GM12878 (cell line): ENCODE data around the gene MICA. TPM values are rescaled to one million over a fixed set of nuclear protein-coding genes. Genes with fewer than 3 reads are reported as not detected.

ENCODE experiments used
- ATAC-seq: fragments of 200-7000 bp; cut with Tn5 transposase; 3 replicates; pipeline ENCODE4 v1.9.1; 2020; ENCODE audit warnings: mild to moderate bottlenecking, moderate library complexity
- BruUV-seq: library from RNA; stranded (reverse); fragments of 400-500 nt; replicated peaks from 2 replicates; lab custom pipeline; 2021; lab: Mats Ljungman, UMichigan
- CTCF ChIA-PET: fragments of 300-600 bp; sonication (Branson Sonifier 250); formaldehyde crosslinking; extraction: SDS; loops from one replicate; lab custom pipeline; 2021; ENCODE audit warnings: inconsistent platforms; lab: Yijun Ruan, JAX
- POLR2A ChIA-PET: fragments of 350-600 bp; formaldehyde crosslinking; extraction: SDS; loops from one replicate; lab custom pipeline; 2021; ENCODE audit warnings: inconsistent platforms; lab: Charles Lee
- RAD21 ChIA-PET: fragments of 300-600 bp; sonication (Branson Sonifier 250); formaldehyde crosslinking; loops from one replicate; lab custom pipeline; 2023; ENCODE audit warnings: antibody characterized with exemption; ENCODE audit not compliant: unreplicated experiment; lab: Charles Lee
- SMC1A ChIA-PET: fragments of 300-600 bp; sonication (Branson Sonifier 250); formaldehyde crosslinking; loops from one replicate; lab custom pipeline; 2023; ENCODE audit not compliant: unreplicated experiment, uncharacterized antibody; lab: Charles Lee
- DNase-seq: peaks from one replicate; pipeline ENCODE4 v3.0.0-alpha.2; 2011; ENCODE audit warnings: low read depth, low spot score
- FAIRE-seq: peaks from 3 replicates; lab custom pipeline; 2011; peaks lifted over from hg19 to GRCh38; lab: Jason Lieb, UNC
- H2AFZ ChIP-seq: 2 replicates; pipeline ENCODE4 v1.6.0; 2011; ENCODE audit warnings: low read depth, low read length, control low read depth; ENCODE audit not compliant: control insufficient read depth
- H3K27ac ChIP-seq: 2 replicates; pipeline ENCODE4 v1.5.1; 2011; ENCODE audit warnings: control low read depth; ENCODE audit not compliant: control insufficient read depth, insufficient read depth
- H3K27me3 ChIP-seq, 2 experiments: replicated peaks in 1 of 2; 2 replicates each; pipeline versions ENCODE4 v1.6.0 to v1.6.1; 2011; ENCODE audit warnings: low read length in 1 of 2; ENCODE audit not compliant: control insufficient read depth in 2 of 2, insufficient read depth in 2 of 2
- H3K36me3 ChIP-seq, 2 experiments: 2 replicates each; pipeline ENCODE4 v1.5.1; 2011; ENCODE audit warnings: low read length in 1 of 2; ENCODE audit not compliant: control insufficient read depth in 2 of 2, insufficient read depth in 2 of 2
- H3K4me1 ChIP-seq: 2 replicates; pipeline ENCODE4 v1.6.1; 2011; ENCODE audit warnings: mild to moderate bottlenecking, low read length, moderate library complexity, mixed read lengths; ENCODE audit not compliant: control insufficient read depth, insufficient read depth
- H3K4me2 ChIP-seq: 2 replicates; pipeline ENCODE4 v1.6.0; 2011; ENCODE audit warnings: control low read depth; ENCODE audit not compliant: control insufficient read depth, insufficient read depth
- H3K4me3 ChIP-seq: fragments of 200-600 bp; sonication (generic); 2 replicates; pipeline ENCODE4 v1.5.1; 2016
- H3K79me2 ChIP-seq: 2 replicates; pipeline ENCODE4 v1.6.0; 2011; ENCODE audit warnings: low read length; ENCODE audit not compliant: control insufficient read depth, insufficient read depth
- H3K9ac ChIP-seq: 2 replicates; pipeline ENCODE4 v1.8.0; 2011; ENCODE audit warnings: low read length, control low read depth, mixed read lengths; ENCODE audit not compliant: control insufficient read depth, insufficient read depth
- H3K9me3 ChIP-seq: replicated peaks from 3 replicates; pipeline ENCODE4 v1.5.1; 2011; ENCODE audit warnings: mild to moderate bottlenecking, low read length; ENCODE audit not compliant: control insufficient read depth, insufficient read depth
- H4K20me1 ChIP-seq: 2 replicates; pipeline ENCODE4 v1.6.0; 2011; ENCODE audit not compliant: control insufficient read depth, insufficient read depth
- CEBPZ ChIP-seq: fragments of 150-350 bp; IDR thresholded peaks from 2 replicates; pipeline ENCODE4 v1.6.1; 2016; ENCODE audit warnings: low read depth, low read length
- IRF5 ChIP-seq: fragments of 450-650 bp; IDR thresholded peaks from 2 replicates; pipeline ENCODE4 v1.6.1; 2017; ENCODE audit warnings: borderline replicate concordance
- JUND ChIP-seq: IDR thresholded peaks from 2 replicates; pipeline ENCODE4 v1.6.1; 2012; ENCODE audit warnings: low read depth, mild to moderate bottlenecking, low read length, improper control_type of control experiment, moderate library complexity
- POU2F2 ChIP-seq: IDR thresholded peaks from 3 replicates; pipeline ENCODE4 v1.6.1; 2011; ENCODE audit warnings: low read depth, mild to moderate bottlenecking, low read length, borderline replicate concordance
- SIN3A ChIP-seq: IDR thresholded peaks from 2 replicates; pipeline ENCODE4 v1.6.1; 2012; ENCODE audit warnings: low read depth, low read length, improper control_type of control experiment
- SMAD5 ChIP-seq: IDR thresholded peaks from 2 replicates; pipeline ENCODE4 v1.6.1; 2016; ENCODE audit warnings: antibody characterized with exemption, low read depth
- STAT3 ChIP-seq: IDR thresholded peaks from 2 replicates; pipeline ENCODE4 v1.6.1; 2011; ENCODE audit warnings: low read depth, low read length, improper control_type of control experiment
- TAF1 ChIP-seq: IDR thresholded peaks from 2 replicates; pipeline ENCODE4 v1.6.1; 2011; ENCODE audit warnings: mild to moderate bottlenecking, low read depth, low read length, borderline replicate concordance
- TARDBP ChIP-seq: IDR thresholded peaks from 2 replicates; pipeline ENCODE4 v1.6.1; 2016; ENCODE audit warnings: borderline replicate concordance
- YBX1 ChIP-seq: fragments of 450-650 bp; IDR thresholded peaks from 2 replicates; pipeline ENCODE4 v1.6.1; 2016; ENCODE audit warnings: antibody characterized with exemption
- WGBS: methylation state at CpG from one replicate; pipeline ENCODE4 v1.1.6; 2016; ENCODE audit warnings: low lambda C conversion rate; ENCODE audit not compliant: insufficient replicate concordance, insufficient coverage; ENCODE audit errors: missing lambda C conversion rate; 5-methylcytosine and 5-hydroxymethylcytosine counted together
- in situ Hi-C: fragments of 300-500 bp; cut with MboI; formaldehyde crosslinking; loops from 9 replicates; pipeline ENCODE4 v1.14.3; 2018; ENCODE audit warnings: mixed read lengths
- intact Hi-C: fragments of 100-400 bp; cut with micrococcal nuclease; formaldehyde crosslinking; loops from one replicate; pipeline ENCODE4 v1.14.2; 2022; ENCODE audit not compliant: unreplicated experiment
- polyA plus RNA-seq, 11 experiments: library from polyadenylated mRNA; depleted of rRNA in 4 of 11; unstranded in 6 of 11; stranded (reverse) in 5 of 11; fragments of >200 nt; fragmentation: Nextera tagmentation in 4 of 11; fragmentation: Illumina TruSeq in 1 of 11; extraction: Ambion mirVana in 4 of 11; extraction: Trizol in 1 of 11; gene quantifications; 1 replicate in 1 of 11; 2 replicates in 10 of 11; pipeline versions ENCODE4 v1.2.1 to v1.2.3, GENCODE V29; 2011 to 2016; ENCODE audit warnings: inconsistent platforms in 2 of 11, missing spikeins in 2 of 11, low read depth in 1 of 11
- total RNA-seq, 4 experiments: library from RNA; depleted of rRNA in 3 of 4; stranded (reverse); fragments of >200 nt in 3 of 4; fragmentation: Illumina TruSeq in 1 of 4; extraction: Trizol in 1 of 4; gene quantifications; 2 replicates each; pipeline versions ENCODE4 v1.2.1 to v1.2.3, GENCODE V29; 2013 to 2021
- TF ChIP-seq, protein P1 (sequence below): fragments of 450-650 bp; IDR thresholded peaks from 2 replicates; pipeline ENCODE4 v1.6.1; 2014; ENCODE audit warnings: mild to moderate bottlenecking
- TF ChIP-seq, protein P2 (sequence below): fragments of 450-650 bp; IDR thresholded peaks from 2 replicates; pipeline ENCODE4 v1.6.1; 2017; ENCODE audit warnings: low read depth, mild to moderate bottlenecking, moderate library complexity

MICA gene
- total and polyA plus RNA-seq, 10 of the 15 experiments (the other 5 are each of a cell fraction or from before 2014, with no cell fraction given) = 3.6 to 10.5 (median 6.9) TPM

DNA sequence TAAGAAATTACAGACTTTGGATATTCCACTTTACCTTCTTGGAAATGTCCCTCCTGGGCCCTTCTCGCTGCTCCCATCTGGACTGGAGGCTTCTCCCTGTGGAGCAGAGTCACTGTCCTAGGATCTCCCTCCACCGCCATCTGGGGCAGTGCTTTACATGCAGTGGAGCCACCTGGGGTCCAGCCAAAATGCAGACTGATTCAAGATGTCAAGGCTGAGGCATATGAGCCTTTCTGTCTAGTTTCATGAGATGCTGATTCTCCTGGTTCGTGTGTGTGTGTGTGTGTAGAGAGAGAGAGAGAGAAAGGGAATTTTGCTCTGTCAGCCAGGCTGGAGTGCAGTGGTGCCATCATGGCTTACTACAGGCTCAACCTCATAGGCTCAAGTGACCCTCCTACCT, 14.9 kb downstream of the MICA start:
- H4K20me1 ChIP-seq = no peaks in the 10 kb centered on the region
- ATAC-seq = no peak
- no peaks in the 10 kb centered on the region for H3K79me2 ChIP-seq
- no peak for DNase-seq
- POLR2A ChIA-PET = interaction anchor here (0.7 kb wide), 1 partner anchor 970 kb away, joined by 4 read pairs; no protein-coding TSS in a partner anchor
- SMC1A ChIA-PET = no interaction called here
- no peaks in the 10 kb centered on the region for H3K4me1 ChIP-seq
- H3K9ac ChIP-seq = no peak overlapping the region
- BruUV-seq = no TSS peak
- no peak overlapping the region for H2AFZ ChIP-seq
- no peak for TF ChIP-seq IRF5
- no peak for TF ChIP-seq STAT3
- no peak for TF ChIP-seq YBX1
- no peak for TF ChIP-seq TAF1
- TF ChIP-seq SMAD5 = no peak
- TF ChIP-seq, protein P1, sequence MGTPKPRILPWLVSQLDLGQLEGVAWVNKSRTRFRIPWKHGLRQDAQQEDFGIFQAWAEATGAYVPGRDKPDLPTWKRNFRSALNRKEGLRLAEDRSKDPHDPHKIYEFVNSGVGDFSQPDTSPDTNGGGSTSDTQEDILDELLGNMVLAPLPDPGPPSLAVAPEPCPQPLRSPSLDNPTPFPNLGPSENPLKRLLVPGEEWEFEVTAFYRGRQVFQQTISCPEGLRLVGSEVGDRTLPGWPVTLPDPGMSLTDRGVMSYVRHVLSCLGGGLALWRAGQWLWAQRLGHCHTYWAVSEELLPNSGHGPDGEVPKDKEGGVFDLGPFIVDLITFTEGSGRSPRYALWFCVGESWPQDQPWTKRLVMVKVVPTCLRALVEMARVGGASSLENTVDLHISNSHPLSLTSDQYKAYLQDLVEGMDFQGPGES = no peak
- no peak for TF ChIP-seq CEBPZ
- no peak for TF ChIP-seq TARDBP
- no peak for TF ChIP-seq POU2F2
- no peak for TF ChIP-seq SIN3A
- TF ChIP-seq, protein P2, sequence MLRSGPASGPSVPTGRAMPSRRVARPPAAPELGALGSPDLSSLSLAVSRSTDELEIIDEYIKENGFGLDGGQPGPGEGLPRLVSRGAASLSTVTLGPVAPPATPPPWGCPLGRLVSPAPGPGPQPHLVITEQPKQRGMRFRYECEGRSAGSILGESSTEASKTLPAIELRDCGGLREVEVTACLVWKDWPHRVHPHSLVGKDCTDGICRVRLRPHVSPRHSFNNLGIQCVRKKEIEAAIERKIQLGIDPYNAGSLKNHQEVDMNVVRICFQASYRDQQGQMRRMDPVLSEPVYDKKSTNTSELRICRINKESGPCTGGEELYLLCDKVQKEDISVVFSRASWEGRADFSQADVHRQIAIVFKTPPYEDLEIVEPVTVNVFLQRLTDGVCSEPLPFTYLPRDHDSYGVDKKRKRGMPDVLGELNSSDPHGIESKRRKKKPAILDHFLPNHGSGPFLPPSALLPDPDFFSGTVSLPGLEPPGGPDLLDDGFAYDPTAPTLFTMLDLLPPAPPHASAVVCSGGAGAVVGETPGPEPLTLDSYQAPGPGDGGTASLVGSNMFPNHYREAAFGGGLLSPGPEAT = no peak
- TF ChIP-seq JUND = no peak
- no peaks in the 10 kb centered on the region for H3K27me3 ChIP-seq
- CTCF ChIA-PET = no interaction called here
- in situ Hi-C loops = no loop called here
- intact Hi-C loops = no loop called here
- H3K9me3 ChIP-seq = no peaks in the 10 kb centered on the region; the same call in 2 of the 3 replicates
- FAIRE-seq = no peak
- H3K27ac ChIP-seq = no peak overlapping the region
- RAD21 ChIA-PET = no interaction called here
- peaks cover 4 to 8% of the 10 kb centered on the region in 2 experiments; a peak in 3 of 4 replicates for H3K36me3 ChIP-seq
- no peak overlapping the region for H3K4me3 ChIP-seq
- WGBS = 72% methylated on average over 3 of the region's 3 CpGs
- no peak overlapping the region for H3K4me2 ChIP-seq
